LNCAP (cell line): ENCODE measurements around the gene TMEM200A.

Source experiments
- TF ChIP-seq, protein P1 (sequence below): fragments of 450-650 bp; IDR thresholded peaks from 2 replicates; pipeline ENCODE4 v1.5.1; 2017; ENCODE audit warnings: mild to moderate bottlenecking

The TMEM200A gene

GRCh38 chr6:130355572-130355971 is 10.2 kb upstream of the TMEM200A start:
- TF ChIP-seq, protein P1, sequence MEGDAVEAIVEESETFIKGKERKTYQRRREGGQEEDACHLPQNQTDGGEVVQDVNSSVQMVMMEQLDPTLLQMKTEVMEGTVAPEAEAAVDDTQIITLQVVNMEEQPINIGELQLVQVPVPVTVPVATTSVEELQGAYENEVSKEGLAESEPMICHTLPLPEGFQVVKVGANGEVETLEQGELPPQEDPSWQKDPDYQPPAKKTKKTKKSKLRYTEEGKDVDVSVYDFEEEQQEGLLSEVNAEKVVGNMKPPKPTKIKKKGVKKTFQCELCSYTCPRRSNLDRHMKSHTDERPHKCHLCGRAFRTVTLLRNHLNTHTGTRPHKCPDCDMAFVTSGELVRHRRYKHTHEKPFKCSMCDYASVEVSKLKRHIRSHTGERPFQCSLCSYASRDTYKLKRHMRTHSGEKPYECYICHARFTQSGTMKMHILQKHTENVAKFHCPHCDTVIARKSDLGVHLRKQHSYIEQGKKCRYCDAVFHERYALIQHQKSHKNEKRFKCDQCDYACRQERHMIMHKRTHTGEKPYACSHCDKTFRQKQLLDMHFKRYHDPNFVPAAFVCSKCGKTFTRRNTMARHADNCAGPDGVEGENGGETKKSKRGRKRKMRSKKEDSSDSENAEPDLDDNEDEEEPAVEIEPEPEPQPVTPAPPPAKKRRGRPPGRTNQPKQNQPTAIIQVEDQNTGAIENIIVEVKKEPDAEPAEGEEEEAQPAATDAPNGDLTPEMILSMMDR, result no peak

- TF ChIP-seq, protein P1, result no peak
These were observed 8.4 kb upstream of the TMEM200A start for GRCh38 chr6:130357436-130357835.

- TF ChIP-seq, protein P1, result no peak
These were observed 6.1 kb upstream of the TMEM200A start for GRCh38 chr6:130359736-130360135.

GRCh38 chr6:130362128-130362527 is 3.7 kb upstream of the TMEM200A start:
- TF ChIP-seq, protein P1, result no peak

DNA sequence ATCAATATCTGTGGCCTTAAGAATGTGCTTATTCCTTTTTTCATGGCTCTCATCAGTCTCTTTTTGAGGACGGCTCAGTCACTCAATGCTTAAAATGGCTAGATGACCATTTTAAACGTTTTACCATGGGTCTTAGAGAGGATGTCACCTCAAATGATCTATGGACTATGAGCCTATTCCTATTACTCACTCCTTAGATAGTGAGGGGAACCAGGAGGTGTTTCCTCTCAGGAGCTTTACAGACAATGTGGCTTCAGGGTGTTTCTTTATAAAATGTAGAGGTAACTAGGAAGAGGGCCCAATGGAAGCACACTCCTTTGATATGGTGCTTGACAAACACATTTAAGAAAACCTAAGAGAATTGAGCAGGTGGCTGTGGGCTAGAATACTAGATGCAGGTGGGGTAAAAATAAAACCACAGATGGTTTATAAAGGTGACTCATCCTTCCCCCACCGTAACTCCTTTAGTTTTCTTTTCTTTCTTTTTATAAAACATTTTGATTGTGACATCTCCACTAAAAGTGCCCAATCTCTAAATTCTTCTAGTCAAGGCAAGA is 1.5 kb upstream of the TMEM200A start:
- TF ChIP-seq, protein P1, result no peak

DNA sequence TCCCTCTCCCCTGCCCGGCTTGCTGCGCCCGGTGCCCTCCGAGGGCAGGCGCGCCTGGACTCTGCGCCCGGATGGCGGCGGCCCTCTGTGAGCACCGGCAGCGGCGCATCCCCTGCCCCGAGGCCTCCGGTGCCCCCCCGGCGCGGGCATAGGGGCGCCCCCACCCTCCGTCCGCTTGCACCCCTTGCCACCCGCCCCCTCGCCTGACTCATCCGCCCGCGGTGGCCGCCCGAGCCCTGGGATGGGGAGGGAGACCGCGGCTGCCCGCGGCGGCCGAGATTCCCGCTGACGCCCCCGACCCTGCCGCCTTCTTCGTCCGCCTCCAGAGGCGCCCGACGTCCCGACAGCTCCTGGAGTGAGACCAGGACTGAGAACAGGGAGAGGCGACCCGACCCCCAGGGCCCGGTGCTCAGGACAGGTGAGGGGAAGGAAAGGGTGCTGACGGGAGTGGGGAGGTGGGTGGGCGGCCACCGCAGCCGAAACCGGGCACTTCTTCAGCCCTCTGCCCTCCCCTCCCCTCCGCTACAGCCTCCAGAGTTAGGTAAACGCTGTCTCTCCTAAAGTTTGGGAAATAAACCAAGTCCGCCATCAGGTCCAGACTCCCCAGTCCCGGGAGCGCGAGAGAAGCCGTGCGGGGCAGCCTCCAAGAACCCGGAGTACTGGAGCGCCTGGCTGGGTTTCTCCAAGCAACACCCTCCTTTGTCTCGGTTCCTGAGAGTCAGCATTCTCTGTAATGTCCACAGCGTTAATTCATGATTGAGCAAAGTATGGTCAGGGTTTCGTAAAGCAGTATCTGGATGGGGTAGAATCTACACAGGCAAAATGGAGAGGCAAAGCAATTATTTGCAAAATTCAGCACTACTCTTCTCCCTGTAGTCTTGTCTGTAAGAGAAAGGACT is 539 bp downstream of the TMEM200A start:
- TF ChIP-seq, protein P1, result no peak

DNA sequence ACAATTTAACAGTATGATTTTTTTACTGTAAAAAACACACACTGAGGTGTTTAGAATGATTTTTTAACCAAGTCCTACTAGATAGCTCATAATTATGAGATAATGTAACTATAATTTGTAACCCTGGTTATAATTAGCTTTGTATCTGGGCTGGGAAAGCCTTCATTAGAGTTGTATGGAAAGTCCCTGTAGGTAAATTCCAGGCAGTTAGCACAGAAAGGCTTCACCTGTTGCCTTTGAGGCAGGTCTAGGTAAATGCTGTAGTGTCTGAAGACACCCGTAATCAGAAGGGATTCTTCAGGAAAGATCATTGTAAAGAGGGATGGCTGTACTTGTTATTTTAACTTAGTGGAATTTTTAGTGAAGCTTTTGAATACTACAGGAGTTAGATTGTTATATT is 1.9 kb downstream of the TMEM200A start:
- TF ChIP-seq, protein P1, result no peak
